ENCODE data around the gene CMSS1.
A peak's percentile ranks its signal among the peaks of the same experiment; 100 is the strongest.

The CMSS1 gene

DNA sequence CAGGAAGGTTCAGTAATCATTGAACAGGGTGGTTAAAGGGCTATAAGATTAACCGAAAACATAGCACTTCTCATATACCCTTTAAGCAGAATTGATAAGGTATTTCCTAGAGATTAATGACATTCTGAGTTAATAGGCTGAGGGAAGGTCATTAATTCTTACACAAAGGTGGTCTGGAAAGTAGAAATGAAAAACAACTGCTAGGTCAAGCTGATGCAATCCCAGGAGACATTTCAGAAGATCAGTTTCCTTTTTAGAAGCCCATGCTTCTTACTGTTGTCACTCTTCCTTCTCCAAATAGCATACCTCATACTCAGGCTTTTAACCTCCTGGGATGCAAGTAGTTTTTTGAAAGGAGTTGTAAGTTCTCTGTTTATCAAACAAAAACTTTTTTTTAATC lies 287.8 kb downstream of the CMSS1 start:
- no peak for DNase-seq (ENCODE audit: low read depth in 2 of 2)

DNA sequence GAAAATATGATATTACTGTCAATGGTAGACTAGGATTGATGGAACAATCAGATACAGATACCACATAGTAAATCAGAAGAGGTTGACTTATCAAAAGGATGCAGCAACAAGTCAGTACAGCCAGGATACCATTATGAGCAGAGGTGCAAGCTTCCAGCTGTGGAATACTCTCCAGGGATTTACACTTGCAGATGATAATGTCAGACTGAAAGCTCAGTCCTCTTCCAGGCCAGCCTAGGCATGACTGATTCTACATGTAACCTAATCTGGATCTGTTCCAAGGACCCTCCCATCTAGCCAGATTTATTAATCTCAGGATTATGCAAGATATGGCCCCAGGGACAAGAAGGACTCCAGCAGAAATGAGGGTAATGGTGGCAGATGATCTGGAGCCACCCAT lies 288.4 kb downstream of the CMSS1 start:
- no peak for DNase-seq (ENCODE audit: low read depth in 2 of 2)

DNA sequence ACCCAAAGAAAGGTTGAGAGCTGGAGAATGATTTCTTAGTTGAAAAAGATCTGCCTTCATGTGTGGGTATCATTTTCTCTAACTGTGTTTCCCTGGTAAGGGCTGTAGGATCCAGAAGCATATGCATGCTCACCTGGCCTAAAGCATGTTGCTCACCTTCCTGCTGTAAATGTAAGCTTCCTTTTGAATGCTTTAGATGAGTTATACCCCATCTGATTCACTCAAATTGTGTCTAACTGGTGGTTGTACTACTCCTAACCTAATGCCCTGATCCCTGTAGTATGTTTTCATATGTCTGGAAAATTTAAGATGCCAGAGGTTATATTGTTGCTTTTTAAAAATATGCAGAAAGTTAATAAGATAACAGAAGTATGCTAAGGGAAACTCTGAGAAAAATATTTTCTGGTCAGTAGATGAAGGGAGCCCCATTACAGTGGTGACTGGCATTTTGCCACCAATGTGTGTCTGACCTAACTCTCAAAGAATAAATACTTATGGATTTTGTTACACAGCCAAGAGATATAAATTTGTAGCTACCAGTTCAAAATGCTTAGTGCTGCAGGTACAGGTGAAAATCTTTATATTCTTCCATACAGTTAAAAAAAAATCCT lies 289.0 kb downstream of the CMSS1 start:
- peak in 1 of 2 experiments; percentile 40 for DNase-seq (ENCODE audit: low read depth in 2 of 2)

DNA sequence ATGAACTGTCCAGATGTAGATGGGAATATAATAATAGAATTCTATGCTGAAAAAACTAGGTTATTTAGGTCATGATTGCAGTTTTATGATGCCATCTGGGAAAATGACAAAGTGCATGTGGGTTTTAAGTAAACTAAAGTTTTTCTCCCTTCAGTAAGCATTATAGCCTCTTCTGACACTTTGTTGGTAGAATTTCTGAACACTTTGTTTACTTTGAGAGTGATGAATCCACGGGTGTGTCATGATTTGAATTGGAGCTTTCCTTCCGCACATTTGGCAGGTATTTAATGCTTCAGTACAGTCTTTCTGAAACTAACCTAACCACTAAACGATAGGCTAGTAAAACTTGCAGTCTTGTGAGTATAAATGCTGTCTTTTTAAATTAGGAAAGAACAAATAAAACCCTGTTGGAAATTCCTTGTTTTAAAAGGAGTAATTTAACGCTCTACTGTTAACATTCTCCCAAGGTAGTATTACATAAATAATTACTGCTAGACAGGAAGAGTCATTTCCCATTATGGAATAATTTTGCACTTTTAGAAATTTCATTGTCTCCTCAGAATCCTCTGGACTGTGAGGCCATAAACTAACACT lies 289.7 kb downstream of the CMSS1 start:
- no peak for DNase-seq (ENCODE audit: low read depth in 2 of 2)

DNA sequence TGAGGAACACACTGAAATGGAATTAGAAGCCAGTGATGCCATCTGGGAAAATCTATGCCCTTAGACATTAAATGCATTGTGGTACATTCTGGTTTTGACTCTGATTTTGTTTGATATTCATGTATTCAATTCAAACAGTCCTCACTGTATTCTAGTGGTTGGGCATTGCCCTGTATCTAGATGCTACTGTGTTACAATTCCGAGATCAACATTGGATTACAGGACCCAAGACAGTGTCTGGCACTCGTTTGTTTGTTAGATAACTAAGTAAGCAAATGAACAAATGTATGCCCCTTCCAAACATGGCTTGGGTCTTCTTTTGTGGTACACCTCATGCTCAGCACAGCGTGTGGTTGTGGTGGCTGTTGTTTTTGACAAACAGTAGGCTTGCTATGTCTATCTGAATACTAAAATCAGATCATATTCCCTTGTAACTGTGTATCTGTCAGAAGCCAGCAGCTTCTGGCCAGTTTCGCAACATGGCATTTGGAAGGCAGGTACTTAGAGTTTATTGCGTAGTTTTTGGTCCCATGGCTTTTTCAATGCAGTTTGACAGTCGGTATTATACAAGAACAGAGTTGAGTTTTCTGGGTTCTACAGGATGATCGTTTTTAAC lies 290.9 kb downstream of the CMSS1 start:
- no peak for DNase-seq (ENCODE audit: low read depth in 2 of 2)

DNA sequence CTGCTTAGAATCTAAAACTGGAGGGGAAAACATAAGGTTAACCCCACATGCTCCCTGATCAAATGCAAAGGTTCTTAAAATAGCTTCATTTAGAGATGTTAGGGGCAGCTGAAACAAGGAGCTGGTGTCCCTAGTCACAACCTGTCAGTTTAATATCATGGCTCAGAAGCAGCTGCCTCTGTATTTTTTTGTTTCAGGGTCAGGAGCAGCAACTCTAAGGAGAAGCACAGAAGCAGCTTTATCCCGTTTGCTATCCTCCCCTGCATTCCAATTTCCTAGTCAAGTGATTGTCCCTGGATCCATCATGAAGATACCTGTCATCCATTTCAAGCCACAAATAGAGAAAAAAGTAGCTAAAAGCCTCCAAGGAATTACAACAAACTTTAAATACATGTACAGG lies 292.5 kb downstream of the CMSS1 start:
- no peak for DNase-seq (ENCODE audit: low read depth in 2 of 2)

DNA sequence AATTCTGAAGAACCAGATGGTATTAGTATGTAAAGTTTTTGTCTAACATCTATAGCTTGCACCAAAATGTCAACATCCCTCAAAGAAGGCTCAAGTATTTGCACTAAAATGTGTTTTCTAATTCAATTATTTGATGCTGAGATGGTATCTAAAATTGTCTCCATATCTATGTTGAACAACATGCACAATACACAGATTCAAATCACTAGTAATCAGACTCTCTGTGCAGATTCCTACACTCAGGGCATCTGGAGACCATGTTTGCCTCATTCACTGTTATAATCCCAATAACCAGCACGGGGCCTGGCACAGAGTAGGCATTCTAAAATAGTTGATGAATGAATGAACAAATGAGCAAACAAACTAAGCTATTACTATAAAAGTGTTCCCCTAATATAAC lies 294.1 kb downstream of the CMSS1 start:
- DNase-seq (ENCODE audit: low read depth in 2 of 2): no peak

DNA sequence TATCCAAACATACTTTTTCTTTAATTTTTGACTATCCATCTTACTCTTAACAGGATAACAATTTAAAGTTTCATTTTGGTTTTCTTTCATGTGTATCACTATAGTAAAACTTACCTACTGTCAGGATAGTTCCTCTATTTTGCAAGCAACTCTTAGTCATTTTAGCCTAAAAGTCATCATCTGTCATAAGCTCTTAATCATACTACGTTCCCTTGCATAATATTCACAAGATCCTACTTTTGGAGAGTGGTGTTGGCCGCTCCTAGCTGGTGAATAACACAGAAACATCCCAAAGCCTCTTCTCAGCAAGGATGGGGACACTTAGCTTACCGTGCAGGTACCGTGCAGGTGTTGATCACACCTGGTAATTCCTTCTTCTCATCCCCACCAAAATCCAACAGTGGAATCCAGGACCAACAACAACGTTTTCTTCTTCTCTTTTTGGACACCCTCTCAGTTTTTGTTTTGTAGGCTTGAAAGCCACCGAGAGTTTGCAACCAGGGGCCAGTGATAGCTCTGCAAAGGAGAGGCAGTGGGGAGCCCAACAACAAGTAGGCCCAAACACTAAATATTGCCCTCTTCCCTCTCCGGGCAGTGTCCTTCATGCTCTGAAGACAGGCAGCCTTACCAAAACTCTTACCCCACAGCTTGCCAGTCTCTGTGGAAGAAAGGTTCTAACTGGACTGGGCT lies 296.2 kb downstream of the CMSS1 start:
- DNase-seq (ENCODE audit: low read depth in 2 of 2): no peak

DNA sequence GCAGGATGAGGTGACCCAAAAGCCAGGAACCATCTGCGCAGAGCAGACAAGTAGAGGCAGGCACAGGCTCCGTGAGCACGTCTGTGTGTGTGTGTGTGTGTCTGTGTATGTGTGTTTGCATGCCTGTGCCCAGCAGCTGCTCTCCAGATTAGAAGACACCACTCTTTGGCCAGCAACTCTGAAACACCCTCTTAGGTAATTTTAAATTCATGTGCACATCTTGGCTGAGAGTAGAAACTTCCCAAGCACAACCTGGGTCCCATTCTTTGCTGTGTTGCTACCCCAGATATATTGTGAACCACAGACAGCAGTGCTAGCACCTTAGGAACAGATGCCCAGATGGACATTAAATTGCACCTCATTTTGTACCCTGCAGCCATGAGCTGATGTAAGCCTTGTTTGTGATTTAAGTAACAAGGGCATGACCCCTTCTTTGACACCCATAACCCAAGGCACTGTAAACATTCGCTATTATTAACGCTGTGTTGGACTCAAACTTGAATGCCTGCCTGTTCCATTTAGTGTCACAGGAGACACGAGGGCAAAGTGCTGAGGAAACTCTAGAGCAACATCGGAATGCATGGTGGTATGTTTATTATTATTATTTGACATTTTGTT lies 296.9 kb downstream of the CMSS1 start, which contains the start of gene FILIP1L:
FILIP1L (minus strand) TSS at position 89 of the 618 bp plus-strand sequence.
- DNase-seq (ENCODE audit: low read depth in 2 of 2): no peak

DNA sequence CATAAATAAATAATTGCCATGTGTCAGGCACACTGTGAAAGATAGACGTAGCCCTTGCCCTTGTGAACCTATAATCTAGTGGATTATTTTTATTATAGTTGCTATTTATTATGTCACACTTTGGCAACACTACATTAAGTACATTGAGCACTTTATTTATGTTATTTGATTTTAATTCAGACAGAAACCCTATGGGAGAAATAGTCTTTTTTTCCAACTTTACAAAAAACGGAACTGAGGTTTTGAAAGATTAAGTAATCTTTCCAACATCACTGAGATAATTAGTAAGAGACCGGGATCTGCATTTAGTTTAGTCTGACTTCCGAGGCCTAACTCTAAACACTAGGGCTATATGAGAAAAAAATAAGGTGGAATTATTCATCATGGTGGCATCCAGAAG lies 299.4 kb downstream of the CMSS1 start:
- DNase-seq (ENCODE audit: low read depth in 2 of 2): no peak

DNA sequence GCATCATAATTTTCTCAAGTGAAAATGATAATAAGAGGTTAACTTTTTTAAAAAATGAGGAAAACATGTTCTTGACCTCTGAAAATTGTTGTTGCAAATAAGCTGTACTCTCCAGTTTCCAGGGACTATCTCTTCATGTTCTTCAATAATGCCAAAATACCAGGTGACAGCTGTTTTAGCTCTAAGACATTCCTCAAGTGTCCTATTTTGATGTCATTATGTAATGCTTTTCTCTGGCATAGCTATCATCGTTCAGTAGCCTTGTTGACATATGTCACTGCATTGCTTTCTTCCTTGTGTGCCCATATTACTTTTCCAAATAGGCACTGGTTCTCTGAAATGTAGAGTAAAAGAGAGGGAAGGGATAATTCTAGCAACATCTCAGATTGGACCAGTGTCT lies 302.4 kb downstream of the CMSS1 start:
- DNase-seq (ENCODE audit: low read depth in 2 of 2): no peak

DNA sequence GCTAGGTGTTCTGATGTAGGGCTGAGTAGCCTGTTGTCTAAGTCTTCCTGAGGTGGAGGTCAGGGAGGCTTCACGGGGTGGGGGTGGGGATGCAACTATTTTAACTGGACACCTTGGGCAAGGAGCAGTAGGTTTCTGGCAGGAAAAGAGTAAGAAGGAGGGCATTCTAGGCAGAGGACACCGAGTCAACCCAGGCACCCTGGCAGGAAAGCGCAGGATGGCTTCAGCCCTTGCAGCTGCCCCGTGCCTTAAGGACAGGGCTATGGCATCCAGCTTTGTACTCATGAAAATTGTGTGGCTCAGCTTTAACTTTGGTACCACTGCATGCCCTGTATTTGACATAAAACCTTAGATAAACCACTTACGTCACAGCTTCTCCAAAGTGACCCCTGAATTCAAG lies 303.0 kb downstream of the CMSS1 start:
- DNase-seq (ENCODE audit: low read depth in 2 of 2): no peak

DNA sequence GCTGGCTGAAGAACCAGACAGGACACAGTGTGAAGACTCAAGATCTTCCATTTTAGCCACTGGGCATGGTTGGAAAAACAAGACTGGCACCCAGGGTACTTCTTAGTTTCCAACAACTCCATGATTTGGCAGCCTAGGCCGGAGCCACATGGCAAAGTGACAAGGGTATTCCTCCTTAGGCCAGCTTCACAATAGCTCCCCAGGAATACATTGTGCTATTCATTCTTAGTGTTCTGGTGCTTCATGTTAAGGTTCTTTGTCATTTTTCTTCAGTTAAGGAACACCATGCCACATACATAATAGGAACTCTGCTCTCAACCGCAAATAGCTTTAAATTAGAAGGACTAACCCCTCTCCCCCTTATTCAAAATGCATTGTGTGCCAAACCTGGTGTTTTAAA lies 304.7 kb downstream of the CMSS1 start:
- no peak for DNase-seq (ENCODE audit: low read depth in 2 of 2)

DNA sequence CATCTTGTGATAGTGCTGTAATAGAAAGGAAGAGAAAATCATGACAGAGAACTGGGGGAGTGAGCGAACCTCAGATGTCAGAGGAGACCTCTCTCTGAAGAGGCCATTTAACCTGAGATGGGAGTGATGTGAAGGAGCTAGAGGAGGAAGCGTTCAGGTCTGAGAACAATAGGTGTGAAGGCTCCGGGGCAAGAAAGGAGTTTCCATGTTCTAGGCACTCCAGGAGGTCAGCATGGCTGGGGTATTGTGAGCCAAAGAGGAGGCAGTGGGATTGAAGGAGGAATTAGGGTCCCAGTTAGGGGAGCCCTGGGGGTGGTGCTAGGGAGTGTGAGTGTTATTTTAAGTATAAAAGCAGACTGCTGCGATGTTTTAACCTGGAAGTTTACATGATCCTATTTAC lies 305.4 kb downstream of the CMSS1 start:
- no peak for DNase-seq (ENCODE audit: low read depth in 2 of 2)

DNA sequence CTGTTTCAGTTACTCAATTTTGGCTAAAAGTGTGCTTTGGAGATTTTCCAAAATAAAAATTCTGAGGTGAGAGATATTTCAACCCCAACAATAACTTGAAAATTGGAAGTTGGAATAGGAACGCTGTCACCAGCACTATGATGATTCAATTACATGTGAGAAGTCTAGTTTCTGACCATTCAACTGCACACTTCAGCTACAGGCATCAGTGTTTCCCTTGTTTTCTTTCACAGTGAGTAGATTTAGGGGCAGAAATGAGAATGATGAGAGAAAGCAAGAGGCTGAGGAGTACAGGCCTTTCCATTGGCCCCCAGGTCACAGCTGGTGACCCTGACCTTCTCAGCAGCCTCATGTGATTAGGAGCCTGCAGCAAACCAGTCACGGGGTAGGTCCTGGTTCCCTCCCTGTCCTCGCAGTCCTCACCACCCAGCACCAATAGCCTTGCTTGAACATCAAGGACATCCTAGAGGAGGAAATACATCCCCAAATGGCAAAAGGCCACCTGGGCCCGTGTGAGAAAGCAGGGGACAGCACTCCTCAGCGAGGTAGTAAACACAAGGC lies 306.6 kb downstream of the CMSS1 start:
- peak; percentile 21 to 38 for DNase-seq (ENCODE audit: low read depth in 2 of 2)

DNA sequence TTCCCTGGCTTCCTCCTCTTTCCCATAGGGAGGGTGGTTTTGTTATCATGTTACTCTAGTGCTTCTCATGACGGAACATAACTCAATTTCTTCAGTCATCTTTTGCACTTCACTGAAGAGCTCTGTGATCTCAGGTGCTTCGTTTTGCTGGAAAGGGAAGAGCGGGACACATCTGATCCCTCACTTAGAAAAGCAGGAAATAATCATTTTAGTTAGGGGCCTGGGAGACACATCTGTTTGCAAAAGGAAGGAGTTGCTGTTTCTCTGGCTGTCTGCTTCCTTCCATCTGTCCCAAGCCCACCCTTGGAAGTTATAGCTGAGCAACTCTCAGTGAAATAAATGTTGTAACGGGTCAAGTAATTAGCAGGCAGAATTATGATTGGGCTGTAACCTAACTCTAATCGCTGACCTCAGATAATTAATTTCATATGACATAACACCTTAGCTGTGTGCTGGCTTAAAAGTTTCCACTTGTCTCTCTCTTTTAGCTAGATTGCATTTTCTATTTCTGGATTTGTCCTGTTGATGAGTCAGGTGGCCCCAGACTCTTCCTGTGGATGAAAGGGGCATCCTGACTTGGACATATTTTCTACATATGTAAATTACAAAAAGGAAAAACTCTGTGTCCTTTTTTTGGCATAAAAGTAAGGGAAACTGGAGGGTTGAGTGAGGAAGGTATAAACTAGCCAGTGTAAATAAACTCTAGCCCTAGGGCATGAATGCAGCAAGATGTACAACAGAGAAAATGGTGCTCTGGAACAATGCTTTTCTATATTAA lies 307.7 kb downstream of the CMSS1 start:
- DNase-seq (ENCODE audit: low read depth in 2 of 2): no peak

DNA sequence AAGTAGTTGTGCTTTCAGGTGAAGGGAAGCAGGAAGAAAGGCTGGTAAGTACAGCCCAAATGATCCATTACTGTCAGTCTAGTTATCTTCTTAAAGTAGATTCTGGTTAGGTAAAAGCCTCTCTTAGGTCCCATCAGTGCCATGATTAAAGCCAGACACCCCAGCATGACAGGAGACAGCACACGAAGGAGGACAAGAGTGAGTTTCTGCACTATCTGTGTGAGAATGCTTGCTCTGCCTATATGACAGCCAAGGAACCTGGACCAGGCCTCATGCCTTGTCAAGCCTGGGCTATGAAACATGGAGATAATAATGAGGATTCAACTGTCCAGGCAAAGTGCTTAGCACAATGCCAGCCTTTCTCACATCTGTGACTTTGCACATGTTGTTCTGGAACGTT lies 310.1 kb downstream of the CMSS1 start:
- no peak for DNase-seq (ENCODE audit: low read depth in 2 of 2)

DNA sequence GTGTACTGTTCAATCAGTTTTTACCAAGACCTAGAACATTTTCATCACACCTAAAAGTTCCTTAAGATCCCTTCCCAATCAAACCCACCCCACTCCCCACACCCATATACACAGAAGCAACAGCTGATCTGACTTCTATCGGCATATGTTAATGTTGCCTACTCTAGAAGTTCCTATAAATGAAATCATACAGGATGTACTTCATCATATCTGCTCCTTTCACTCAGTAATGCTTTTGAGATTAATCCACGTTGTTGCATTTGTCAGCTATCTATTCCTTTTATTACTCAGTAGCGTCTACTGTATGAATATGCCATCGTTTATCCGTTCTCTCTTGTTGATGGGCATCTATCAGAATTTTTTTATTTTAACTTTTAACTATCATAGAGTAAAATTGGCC lies 310.9 kb downstream of the CMSS1 start:
- DNase-seq (ENCODE audit: low read depth in 2 of 2): no peak

DNA sequence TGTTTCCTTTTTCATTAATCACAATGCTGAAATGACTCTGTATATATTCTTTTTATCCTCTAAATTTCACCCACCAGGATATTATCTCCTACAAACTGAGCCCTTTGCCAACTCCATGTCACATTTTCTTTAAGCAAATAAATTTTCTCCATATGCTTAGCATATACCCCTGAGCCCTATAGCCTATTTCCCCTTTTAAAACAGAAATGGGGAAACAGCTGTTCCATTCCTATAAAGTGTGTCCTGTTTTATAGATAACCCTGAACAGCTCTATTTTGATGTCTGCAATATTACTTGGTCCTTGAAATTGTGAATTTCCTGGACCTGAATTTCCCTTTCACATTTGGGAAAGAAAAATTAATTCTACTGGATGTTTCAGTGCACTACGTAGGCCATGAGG lies 312.3 kb downstream of the CMSS1 start:
- no peak for DNase-seq (ENCODE audit: low read depth in 2 of 2)

DNA sequence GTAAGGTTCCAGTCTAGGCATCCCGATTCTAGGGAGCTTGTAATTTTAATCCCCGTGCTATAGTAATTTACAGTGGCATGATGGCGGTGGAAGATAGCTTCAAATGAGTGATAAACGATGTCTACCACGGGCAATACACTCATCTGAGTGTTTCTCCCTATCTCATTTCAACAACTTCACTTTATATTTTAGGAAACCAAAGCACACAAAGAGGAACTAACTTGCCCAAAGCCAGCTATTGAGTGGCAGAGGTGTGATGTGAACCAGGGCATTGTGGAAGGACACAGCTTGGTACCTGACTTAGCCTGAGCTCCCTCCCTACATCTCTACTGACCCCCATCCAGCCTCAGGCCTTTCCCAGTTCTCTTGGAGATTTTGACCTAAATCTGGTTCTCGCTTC lies 313.6 kb downstream of the CMSS1 start:
- DNase-seq (ENCODE audit: low read depth in 2 of 2): no peak

DNA sequence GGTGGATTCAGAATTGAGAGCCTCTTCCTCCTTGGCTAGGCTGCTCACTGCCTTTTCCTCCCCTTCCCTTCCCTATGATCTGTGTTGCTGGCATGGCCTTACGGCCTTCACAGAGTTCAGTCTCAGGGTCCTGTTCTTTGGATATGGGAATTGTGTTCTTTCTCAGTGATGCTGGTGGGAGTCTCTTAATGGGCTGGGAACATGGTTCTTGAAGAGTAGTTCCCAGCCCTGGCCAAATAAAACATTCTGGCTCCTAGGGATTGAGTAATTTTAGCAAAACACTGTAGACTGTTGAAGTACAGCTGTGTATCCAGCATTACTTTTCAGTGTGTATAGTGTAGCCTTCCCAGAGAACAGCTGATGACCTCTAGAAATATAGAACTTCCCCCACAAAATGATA lies 319.3 kb downstream of the CMSS1 start:
- DNase-seq (ENCODE audit: low read depth in 2 of 2): no peak
